Panc1 (cell line): ENCODE results near the gene CA10.

Source experiments
- CTCF ChIP-seq: fragments of 450-650 bp; IDR thresholded peaks from 2 replicates; pipeline ENCODE4 v1.5.1; 2017; ENCODE audit warnings: mild to moderate bottlenecking
- POLR2AphosphoS5 ChIP-seq: IDR thresholded peaks from 2 replicates; pipeline ENCODE4 v1.6.1; 2012; ENCODE audit warnings: mild to moderate bottlenecking, low read depth, low read length, moderate library complexity
- TF ChIP-seq, protein P1 (sequence below), 2 experiments: IDR thresholded peaks; 2 replicates each; pipeline ENCODE4 v1.6.1; 2011 to 2012; ENCODE audit warnings: low read depth in 2 of 2, control low read depth in 1 of 2, low read length in 1 of 2, mild to moderate bottlenecking in 1 of 2, moderate library complexity in 1 of 2; ENCODE audit not compliant: insufficient read depth in 1 of 2

DNA sequence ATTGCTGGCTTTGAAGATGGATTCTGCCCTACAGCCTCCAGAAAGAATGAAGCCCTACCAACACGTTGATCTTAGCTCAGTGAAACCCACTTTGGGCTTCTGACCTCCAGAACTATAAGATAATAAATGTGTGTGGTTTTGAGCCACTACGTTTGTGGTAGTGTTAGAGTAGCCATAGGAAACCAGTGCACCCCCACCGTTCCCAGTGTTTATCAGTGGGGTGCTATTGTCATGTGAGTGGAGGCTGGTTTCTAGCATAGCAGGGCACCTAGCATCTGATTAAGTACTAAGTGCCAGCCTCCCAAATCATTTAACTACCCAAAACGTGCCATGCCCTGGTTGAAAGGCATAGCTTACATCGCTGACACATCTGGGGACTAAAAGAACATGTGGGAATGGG is 474.3 kb downstream of the CA10 start:
- TF ChIP-seq CTCF (no peak), POLR2AphosphoS5 (no peak)
- TF ChIP-seq, protein P1, sequence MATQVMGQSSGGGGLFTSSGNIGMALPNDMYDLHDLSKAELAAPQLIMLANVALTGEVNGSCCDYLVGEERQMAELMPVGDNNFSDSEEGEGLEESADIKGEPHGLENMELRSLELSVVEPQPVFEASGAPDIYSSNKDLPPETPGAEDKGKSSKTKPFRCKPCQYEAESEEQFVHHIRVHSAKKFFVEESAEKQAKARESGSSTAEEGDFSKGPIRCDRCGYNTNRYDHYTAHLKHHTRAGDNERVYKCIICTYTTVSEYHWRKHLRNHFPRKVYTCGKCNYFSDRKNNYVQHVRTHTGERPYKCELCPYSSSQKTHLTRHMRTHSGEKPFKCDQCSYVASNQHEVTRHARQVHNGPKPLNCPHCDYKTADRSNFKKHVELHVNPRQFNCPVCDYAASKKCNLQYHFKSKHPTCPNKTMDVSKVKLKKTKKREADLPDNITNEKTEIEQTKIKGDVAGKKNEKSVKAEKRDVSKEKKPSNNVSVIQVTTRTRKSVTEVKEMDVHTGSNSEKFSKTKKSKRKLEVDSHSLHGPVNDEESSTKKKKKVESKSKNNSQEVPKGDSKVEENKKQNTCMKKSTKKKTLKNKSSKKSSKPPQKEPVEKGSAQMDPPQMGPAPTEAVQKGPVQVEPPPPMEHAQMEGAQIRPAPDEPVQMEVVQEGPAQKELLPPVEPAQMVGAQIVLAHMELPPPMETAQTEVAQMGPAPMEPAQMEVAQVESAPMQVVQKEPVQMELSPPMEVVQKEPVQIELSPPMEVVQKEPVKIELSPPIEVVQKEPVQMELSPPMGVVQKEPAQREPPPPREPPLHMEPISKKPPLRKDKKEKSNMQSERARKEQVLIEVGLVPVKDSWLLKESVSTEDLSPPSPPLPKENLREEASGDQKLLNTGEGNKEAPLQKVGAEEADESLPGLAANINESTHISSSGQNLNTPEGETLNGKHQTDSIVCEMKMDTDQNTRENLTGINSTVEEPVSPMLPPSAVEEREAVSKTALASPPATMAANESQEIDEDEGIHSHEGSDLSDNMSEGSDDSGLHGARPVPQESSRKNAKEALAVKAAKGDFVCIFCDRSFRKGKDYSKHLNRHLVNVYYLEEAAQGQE (IDR thresholded peaks at IDR 0.05; ENCODE audit: insufficient read depth in 1 of 2, low read depth in 2 of 2, low read length in 1 of 2): no peak
